ENCODE data around the gene WWTR1.

DNA sequence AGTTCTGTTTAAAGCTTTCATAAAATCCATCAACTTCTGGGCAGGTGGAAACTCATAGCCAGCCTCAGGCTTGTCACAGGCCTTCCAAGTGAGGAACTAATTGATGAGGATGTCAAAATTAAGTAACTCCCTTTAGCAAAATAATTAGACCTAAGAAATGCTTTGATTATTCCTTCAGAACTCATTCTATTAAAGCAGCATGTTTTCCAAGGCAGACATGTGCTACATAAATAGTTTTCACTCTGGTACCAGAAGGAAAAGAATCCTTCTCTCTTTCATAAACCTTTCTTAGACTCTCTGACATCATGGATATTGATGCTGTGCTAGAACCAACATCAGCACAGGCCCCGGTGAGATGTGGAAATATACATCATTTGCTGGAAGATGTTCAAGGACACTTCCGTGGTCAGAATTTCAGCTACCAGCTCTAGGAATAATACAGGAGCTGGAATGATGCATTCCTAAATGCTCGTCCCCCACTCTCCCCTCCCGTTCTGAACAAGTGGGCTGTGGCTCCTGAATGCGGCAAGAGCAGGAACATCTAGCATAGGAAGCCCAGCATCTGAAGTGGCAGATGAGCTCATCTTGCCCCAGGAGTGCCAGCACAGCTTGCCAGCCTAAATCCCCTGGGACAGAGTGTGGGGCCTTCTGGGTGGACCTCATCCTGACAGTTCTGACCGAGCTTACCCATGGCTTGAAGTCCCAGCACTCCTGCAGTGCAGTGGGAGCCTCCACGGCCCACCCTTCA, 82.4 kb downstream of the WWTR1 start:
- TF ChIP-seq, protein P1, sequence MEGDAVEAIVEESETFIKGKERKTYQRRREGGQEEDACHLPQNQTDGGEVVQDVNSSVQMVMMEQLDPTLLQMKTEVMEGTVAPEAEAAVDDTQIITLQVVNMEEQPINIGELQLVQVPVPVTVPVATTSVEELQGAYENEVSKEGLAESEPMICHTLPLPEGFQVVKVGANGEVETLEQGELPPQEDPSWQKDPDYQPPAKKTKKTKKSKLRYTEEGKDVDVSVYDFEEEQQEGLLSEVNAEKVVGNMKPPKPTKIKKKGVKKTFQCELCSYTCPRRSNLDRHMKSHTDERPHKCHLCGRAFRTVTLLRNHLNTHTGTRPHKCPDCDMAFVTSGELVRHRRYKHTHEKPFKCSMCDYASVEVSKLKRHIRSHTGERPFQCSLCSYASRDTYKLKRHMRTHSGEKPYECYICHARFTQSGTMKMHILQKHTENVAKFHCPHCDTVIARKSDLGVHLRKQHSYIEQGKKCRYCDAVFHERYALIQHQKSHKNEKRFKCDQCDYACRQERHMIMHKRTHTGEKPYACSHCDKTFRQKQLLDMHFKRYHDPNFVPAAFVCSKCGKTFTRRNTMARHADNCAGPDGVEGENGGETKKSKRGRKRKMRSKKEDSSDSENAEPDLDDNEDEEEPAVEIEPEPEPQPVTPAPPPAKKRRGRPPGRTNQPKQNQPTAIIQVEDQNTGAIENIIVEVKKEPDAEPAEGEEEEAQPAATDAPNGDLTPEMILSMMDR (IDR thresholded peaks at IDR 0.05) = no peak
- TF ChIP-seq POLR2AphosphoS5 (IDR thresholded peaks at IDR 0.05) = peak in 1 of 3 donors; percentile 16
- no peak for TF ChIP-seq EP300 (IDR thresholded peaks at IDR 0.05; ENCODE audit: low read depth)
